IMR-90 (cell line): Measurements from ENCODE around the gene GUCD1. TPM values are rescaled to one million over a fixed set of nuclear protein-coding genes. Genes with fewer than 3 reads are reported as not detected.
"Not testable (repeated sequence)": the region's sequence is repeated elsewhere in the genome, so short reads cannot be mapped to it uniquely, and the experiment has no call there.

Experiments used
- ATAC-seq: fragments of 200-7000 bp; cut with Tn5 transposase; 2 replicates; pipeline ENCODE4 v1.9.1; 2020; ENCODE audit warnings: low read depth, mild to moderate bottlenecking, moderate library complexity
- BruUV-seq: library from RNA; stranded (reverse); fragments of 400-500 nt; replicated peaks from 2 replicates; lab custom pipeline; 2021; lab: Mats Ljungman, UMichigan
- CTCF ChIA-PET: fragments of 300-600 bp; formaldehyde crosslinking; extraction: SDS; loops from one replicate; lab custom pipeline; 2021; ENCODE audit warnings: antibody characterized with exemption; lab: Yijun Ruan, JAX
- POLR2A ChIA-PET: fragments of 300-600 bp; sonication (Branson Sonifier 250); formaldehyde crosslinking; loops from one replicate; lab custom pipeline; 2022; ENCODE audit warnings: antibody characterized with exemption; ENCODE audit not compliant: unreplicated experiment; lab: Charles Lee
- DNase-seq: peaks from one replicate; pipeline ENCODE4 v3.0.0; 2013
- H2AFZ ChIP-seq: replicated peaks from 2 replicates; pipeline ENCODE3; 2013; ENCODE audit warnings: low read length, mild to moderate bottlenecking; ENCODE audit not compliant: poor library complexity
- H2AK5ac ChIP-seq: 2 replicates; pipeline ENCODE4 v1.6.1; 2013; ENCODE audit warnings: low read depth, low read length, inconsistent platforms
- H2AK9ac ChIP-seq: replicated peaks from 2 replicates; pipeline ENCODE3; 2013; ENCODE audit warnings: mild to moderate bottlenecking, low read depth, low read length, moderate library complexity; ENCODE audit not compliant: poor library complexity
- H2BK120ac ChIP-seq: 2 replicates; pipeline ENCODE4 v1.6.1; 2013; ENCODE audit warnings: low read depth, low read length, inconsistent platforms
- H2BK15ac ChIP-seq: 3 replicates; pipeline ENCODE4 v1.6.1; 2013; ENCODE audit warnings: low read depth, low read length, inconsistent platforms
- H2BK20ac ChIP-seq: 2 replicates; pipeline ENCODE4 v1.6.1; 2013; ENCODE audit warnings: low read depth, mild to moderate bottlenecking, inconsistent platforms, low read length, moderate library complexity
- H2BK5ac ChIP-seq: 2 replicates; pipeline ENCODE4 v1.6.1; 2013; ENCODE audit warnings: mild to moderate bottlenecking, low read depth, low read length, inconsistent platforms; ENCODE audit not compliant: poor library complexity, severe bottlenecking
- H3K14ac ChIP-seq: replicated peaks from 2 replicates; pipeline ENCODE4 v1.6.1; 2013; ENCODE audit warnings: low read depth, low read length, inconsistent platforms
- H3K18ac ChIP-seq: 2 replicates; pipeline ENCODE4 v1.6.1; 2013; ENCODE audit warnings: low read depth, low read length, control low read depth
- H3K23ac ChIP-seq: 2 replicates; pipeline ENCODE4 v1.6.1; 2013; ENCODE audit warnings: low read depth, low read length, inconsistent platforms
- H3K27ac ChIP-seq: 2 replicates; pipeline ENCODE4 v1.5.1; 2013; ENCODE audit warnings: mild to moderate bottlenecking, control low read depth, low read length; ENCODE audit not compliant: insufficient read depth
- H3K27me3 ChIP-seq: 2 replicates; pipeline ENCODE4 v1.6.1; 2013; ENCODE audit warnings: low read length; ENCODE audit not compliant: control insufficient read depth, insufficient read depth
- H3K36me3 ChIP-seq: 2 replicates; pipeline ENCODE4 v1.6.1; 2013; ENCODE audit warnings: low read length, mixed read lengths; ENCODE audit not compliant: control insufficient read depth, insufficient read depth
- H3K4ac ChIP-seq: 2 replicates; pipeline ENCODE4 v1.6.1; 2013; ENCODE audit warnings: low read depth, low read length, inconsistent platforms
- H3K4me1 ChIP-seq: 2 replicates; pipeline ENCODE4 v1.6.1; 2013; ENCODE audit warnings: low read length, mixed read lengths; ENCODE audit not compliant: control insufficient read depth, insufficient read depth
- H3K4me2 ChIP-seq: 2 replicates; pipeline ENCODE4 v1.6.1; 2013; ENCODE audit warnings: low read depth, mild to moderate bottlenecking, control low read depth, low read length, moderate library complexity
- H3K4me3 ChIP-seq: 2 replicates; pipeline ENCODE4 v1.5.1; 2013; ENCODE audit warnings: low read depth, mild to moderate bottlenecking, control low read depth, low read length, moderate library complexity; ENCODE audit not compliant: insufficient read depth
- H3K56ac ChIP-seq: 2 replicates; pipeline ENCODE4 v1.6.1; 2013; ENCODE audit warnings: low read length, inconsistent platforms; ENCODE audit not compliant: insufficient read depth; ENCODE audit errors: extremely low read depth
- H3K79me1 ChIP-seq, 2 experiments: 2 replicates each; pipeline ENCODE4 v1.6.1; 2013; ENCODE audit warnings: low read length in 2 of 2, inconsistent platforms in 1 of 2, low read depth in 1 of 2
- H3K9ac ChIP-seq: 2 replicates; pipeline ENCODE4 v1.6.1; 2013; ENCODE audit warnings: low read depth, low read length, control low read depth
- H3K9me1 ChIP-seq: 2 replicates; pipeline ENCODE4 v1.6.1; 2013; ENCODE audit warnings: low read length, inconsistent platforms; ENCODE audit not compliant: insufficient read depth
- H3K9me3 ChIP-seq: 2 replicates; pipeline ENCODE4 v1.6.1; 2013; ENCODE audit warnings: low read length; ENCODE audit not compliant: control insufficient read depth, insufficient read depth
- H4K20me1 ChIP-seq: 2 replicates; pipeline ENCODE4 v1.6.1; 2013; ENCODE audit warnings: low read length, inconsistent platforms; ENCODE audit not compliant: insufficient read depth
- H4K5ac ChIP-seq: 2 replicates; pipeline ENCODE4 v1.6.1; 2013; ENCODE audit warnings: mild to moderate bottlenecking, low read depth, low read length, control low read depth
- H4K8ac ChIP-seq, 2 experiments: 2 replicates each; pipeline ENCODE4 v1.6.1; 2013; ENCODE audit warnings: low read depth in 2 of 2, low read length in 2 of 2, control low read depth in 1 of 2, inconsistent platforms in 1 of 2
- H4K91ac ChIP-seq: 2 replicates; pipeline ENCODE4 v1.6.1; 2013; ENCODE audit warnings: low read depth, low read length, inconsistent platforms; ENCODE audit not compliant: insufficient read depth
- WGBS, 2 experiments: methylation state at CpG; one replicate each; pipeline versions ENCODE4 v1.1.5 to v1.1.7; 2013; ENCODE audit warnings: missing lambda C conversion rate in 2 of 2; ENCODE audit not compliant: insufficient read length in 1 of 2; ENCODE audit errors: extremely low coverage in 2 of 2; 5-methylcytosine and 5-hydroxymethylcytosine counted together
- dilution Hi-C: fragments of 300-500 bp; cut with HindIII; formaldehyde crosslinking; loops from one replicate; pipeline ENCODE4 v1.14.3; 2018; ENCODE audit warnings: low sequenced_read_pairs; ENCODE audit not compliant: unreplicated experiment
- in situ Hi-C: fragments of 300-500 bp; cut with MboI; formaldehyde crosslinking; loops from 3 replicates; pipeline ENCODE4 v1.14.3; 2019; ENCODE audit warnings: low sequenced_read_pairs, inconsistent platforms, mixed read lengths
- intact Hi-C: fragments of 100-400 bp; cut with micrococcal nuclease; formaldehyde crosslinking; loops from 2 replicates; pipeline ENCODE4 v1.10.0; 2022
- polyA plus RNA-seq, 3 experiments: library from polyadenylated mRNA; depleted of rRNA; stranded (reverse); fragments of >200 nt; gene quantifications; 2 replicates each; pipeline ENCODE4 v1.2.3, GENCODE V29; 2012; ENCODE audit warnings: low replicate concordance in 1 of 3
- total RNA-seq: library from RNA; depleted of rRNA; stranded (reverse); fragments of >200 nt; gene quantifications from 2 replicates; pipeline ENCODE4 v1.2.3, GENCODE V29; 2012

GUCD1 gene
- total and polyA plus RNA-seq, 2 of the 4 experiments (the other 2 are of a cell fraction), result 97.6 to 143 TPM

GRCh38 chr22:24593559-24593835 lies 38.6 kb upstream of the GUCD1 start:
- H2BK20ac ChIP-seq, H3K56ac ChIP-seq, H3K4me1 ChIP-seq, H3K27me3 ChIP-seq, H3K36me3 ChIP-seq, H3K9me3 ChIP-seq, DNase-seq, dilution Hi-C loops, BruUV-seq, H3K18ac ChIP-seq, ATAC-seq, H4K5ac ChIP-seq, H2BK5ac ChIP-seq, H3K4me3 ChIP-seq, H3K79me1 ChIP-seq, CTCF ChIA-PET, H2BK15ac ChIP-seq, H4K20me1 ChIP-seq, in situ Hi-C loops, H2AK5ac ChIP-seq, intact Hi-C loops: not testable (repeated sequence)
- Histone ChIP-seq H2AFZ (peak overlapping the region; percentile 92), H3K23ac (peak overlapping the region; percentile 43; the same call in 1 of the 2 replicates), H4K8ac (peak overlapping the region; percentile 88 to 93; a peak in 2 of 4 replicates), H3K4ac (peak overlapping the region; percentile 70), H3K4me2 (peak overlapping the region; percentile 60; the same call in 1 of the 2 replicates), H2BK120ac (0 out of 2 replicates have a peak overlapping the region, but pooled peaks have one; percentile 17), H3K9me1 (peaks cover 11% of the 10 kb centered on the region), H3K9ac (peak overlapping the region; percentile 72), H2AK9ac (peak overlapping the region; percentile 12), H4K91ac (peak overlapping the region; percentile 74; the same call in 1 of the 2 replicates), H3K14ac (0 out of 2 replicates have a peak overlapping the region, but pooled peaks have one; percentile 39), H3K27ac (peak overlapping the region; percentile 64)
- POLR2A ChIA-PET, result interaction anchor here (0.7 kb wide), 1 partner anchor 826 kb away, joined by 3 read pairs; no protein-coding TSS in a partner anchor
- 93% methylated on average over 5 of the region's 10 CpGs; no CpG with 5 or more reads in 1 of the 2 experiments for WGBS, 2 experiments
